GM19023 (cell line): ENCODE results near the gene ZC2HC1B.

ENCODE experiments used
- ATAC-seq: cut with Tn5 transposase; IDR thresholded peaks from one replicate; pipeline ENCODE4 v1.9.1; 2021; ENCODE audit warnings: mild to moderate bottlenecking, moderate library complexity; ENCODE audit not compliant: unreplicated experiment

ZC2HC1B gene

DNA sequence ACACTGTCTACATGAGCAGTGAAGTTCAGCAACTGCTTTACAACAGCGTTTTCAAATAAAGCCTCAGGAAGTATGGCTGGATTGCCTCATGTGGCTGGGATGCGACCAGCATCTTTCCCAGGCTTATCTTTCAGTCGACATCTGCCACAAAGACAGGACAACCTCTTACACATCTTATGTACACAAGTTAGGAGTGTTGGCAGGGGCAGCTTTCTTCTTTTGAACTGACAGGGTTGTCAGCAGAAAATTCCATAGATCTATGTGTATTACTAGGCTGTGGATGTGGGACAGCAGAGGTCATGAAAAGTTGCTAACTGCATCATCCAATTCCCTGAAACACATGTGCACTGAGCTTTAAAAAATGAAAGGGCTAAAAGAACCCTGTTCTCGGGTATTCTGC lies 95.7 kb downstream of the ZC2HC1B start:
- ATAC-seq = no peak

DNA sequence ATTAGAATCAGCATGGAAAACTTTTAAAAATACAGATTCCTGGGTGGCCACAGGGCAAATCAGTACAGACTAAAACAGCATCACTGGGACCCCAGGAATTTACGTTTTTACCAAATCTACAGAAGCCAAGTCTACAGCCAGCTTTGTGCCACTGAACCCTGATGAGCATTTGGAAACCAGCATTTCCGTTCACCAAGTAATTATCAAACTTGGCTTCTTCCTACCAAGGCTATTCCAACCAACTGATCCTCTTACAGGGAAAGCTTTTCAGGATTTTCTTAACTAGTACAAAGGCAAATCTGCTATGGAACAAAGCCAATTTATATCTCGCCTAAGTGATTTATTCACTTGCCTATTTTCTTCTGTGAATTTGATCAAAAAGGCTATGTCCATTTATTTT lies 96.8 kb downstream of the ZC2HC1B start:
- ATAC-seq = no peak

DNA sequence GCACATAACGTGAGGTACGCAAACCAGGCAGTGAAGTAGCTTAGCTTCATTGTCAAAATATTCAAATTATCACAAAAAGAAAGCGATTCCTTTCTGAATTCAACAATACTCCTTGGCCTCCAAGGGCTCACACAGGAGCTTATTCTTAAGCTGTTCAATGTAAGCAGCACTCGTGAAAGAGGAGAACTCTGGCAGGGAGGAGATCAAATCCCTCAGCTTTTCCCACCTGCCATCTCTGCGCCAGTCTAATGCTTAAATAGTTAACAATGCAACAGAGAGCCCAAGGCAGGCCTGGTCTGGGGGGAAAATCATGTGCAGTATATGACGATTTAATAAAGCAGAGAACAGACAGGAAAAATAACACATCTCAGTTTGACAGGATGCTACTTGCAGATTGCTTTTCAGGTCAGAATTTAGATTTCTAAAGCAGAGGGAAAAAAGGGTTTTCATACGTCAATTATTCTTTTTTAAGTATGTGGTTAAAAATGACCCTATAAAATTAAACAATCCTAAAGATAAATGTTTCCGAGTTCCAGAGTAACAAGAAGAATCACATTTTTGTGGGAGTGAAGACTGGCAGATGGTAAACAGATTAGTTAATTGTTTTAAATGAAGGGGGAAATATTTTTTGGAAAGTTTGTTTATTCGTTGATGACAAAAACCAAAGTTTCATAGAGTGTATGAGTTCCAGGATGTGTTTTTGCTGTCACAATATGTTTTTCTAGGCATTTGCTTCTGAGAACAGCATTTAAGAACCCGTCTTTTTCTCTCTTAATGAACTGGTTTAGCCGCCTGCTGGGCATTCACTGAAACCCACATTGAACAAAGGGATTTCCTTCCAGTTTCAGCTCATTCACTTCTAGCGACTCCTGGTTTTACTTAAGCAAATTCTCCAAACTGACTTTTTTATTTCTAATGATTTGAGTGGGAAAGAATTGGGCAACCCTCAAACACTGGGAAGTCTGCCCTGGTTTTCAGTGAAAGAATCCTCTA lies 97.9 kb downstream of the ZC2HC1B start:
- ATAC-seq = no peak

DNA sequence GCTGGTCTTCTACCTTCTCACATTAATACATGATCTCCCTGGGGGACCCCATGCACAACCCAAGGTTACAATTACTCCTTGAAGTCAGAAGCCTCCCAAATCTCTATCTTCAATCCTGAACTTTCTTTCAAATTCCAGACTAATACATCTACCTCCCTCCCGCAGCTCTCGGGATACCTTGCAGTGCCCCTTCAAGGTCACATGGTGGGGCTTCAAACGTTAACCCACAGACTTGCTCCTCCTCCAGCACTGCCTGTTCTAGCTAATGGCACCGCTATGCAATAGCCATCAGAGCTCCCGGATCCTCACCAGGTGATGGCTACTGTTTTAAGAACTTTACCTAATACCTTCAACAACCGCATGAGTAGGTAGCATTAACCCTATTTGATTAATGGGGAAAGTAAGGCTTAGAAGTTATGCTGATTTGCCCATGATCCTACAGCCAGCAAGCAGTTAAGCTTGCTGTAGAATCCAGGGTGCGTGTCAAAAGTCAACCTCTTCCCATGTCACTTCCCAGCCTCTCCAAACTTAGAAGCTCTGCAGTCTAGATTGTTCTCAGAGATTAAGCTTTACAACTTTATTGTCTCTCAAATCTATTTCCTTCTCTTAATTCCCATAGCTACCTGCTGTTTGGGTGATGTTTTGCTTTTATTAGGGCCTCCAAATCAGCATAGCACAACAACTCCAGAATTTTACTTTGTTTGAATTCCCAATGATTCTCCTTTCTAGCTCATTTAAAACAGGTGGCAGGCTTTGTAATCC lies 99.1 kb downstream of the ZC2HC1B start:
- no peak for ATAC-seq

DNA sequence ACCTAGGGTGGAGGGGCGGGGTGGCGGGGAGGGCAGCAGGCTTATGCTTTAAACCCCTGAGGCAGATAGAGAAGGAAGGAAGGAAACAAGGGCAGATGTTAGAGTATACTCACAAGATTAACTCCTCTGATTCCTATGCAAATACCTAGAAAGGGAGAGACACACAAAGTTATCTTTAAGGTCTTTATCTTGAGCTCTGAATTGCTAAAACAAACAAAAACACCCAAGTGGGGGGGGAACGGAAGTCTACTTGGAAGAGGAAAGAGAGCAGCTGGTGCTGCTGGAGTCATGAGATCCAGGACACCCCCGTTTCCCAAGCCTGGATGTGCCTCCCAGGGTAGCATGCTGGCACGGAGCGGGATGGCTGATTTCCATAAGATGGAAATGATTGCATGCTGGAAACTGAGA lies 100.4 kb downstream of the ZC2HC1B start:
- ATAC-seq = no peak

DNA sequence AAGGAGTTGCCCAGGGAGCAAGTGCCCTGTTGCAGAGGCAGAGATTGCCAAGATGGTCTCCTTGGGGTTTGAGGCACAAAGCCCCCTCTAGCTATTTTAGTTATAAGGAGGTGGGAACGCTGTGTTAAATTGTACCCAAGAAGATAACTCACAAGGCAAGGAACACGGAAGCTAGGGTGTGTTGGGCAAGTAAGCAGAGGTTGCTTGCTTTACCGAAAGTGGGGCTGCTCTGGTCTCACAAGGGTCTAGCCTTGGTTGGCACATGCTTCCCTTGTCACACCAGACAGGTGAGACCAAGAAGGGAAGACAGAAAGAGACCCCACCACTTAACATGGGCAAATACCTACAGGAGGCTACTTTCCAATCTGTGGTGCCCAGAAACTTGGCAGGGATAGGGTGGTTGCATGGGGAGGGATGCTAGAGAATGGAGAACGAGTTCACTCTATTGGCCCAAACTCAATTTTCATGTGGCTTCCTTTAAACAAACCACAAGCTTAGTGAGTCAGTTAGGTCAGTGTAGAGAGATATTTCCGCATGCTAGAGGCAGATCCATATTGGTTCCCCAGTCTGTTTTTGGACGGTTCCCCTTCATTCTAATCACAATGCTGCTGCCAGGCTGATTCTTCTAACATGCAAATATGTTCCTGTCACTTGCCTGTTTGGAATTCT lies 101.4 kb downstream of the ZC2HC1B start:
- ATAC-seq = no peak

DNA sequence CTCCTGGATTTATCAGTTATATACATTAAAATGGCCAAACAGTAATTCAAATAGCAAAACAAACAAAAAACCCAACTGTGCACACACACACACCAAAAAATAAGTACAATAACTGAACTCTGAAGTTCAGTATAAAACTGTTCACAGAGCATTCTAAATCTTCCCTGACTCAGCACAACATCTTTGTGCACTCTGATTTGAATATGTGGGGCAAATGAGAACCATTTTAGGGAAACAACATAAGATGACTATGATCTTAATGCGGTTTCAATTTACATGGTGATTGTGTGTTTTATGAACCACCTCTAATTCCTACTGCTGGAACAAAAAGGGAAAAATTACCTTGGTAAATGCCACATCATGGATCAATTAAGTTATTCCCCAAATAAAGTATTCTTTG lies 102.0 kb downstream of the ZC2HC1B start:
- no peak for ATAC-seq

DNA sequence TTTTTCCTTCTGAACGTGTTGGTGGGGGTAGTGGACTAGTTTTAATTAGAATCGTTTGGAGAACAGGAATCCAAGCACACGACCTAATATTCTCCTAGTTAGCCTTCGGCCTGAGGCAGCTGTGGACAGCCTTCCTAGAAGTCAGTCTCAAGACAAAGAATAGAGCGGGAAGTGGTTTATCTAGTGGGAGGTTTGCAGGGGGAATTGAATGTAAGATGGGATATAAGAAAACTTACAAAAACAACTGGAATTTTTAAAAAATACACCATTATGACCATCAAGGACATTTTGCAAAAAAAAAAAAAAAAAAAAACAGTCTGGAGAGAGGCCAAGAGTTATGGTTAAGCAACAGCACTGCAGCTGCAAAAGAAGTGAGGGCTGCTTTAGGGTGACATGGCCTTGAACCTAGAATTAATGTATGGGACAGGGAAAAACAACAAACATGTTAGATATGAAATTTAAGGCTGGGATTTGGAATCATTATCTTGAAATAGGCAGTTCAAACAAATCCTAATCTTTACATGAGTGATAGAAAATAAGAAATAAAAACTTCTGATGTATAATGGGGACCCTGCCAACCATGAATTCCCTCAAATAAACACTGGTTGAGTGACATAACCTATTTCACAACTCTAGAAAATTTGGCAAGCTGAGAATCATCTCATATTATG lies 103.6 kb downstream of the ZC2HC1B start:
- no peak for ATAC-seq

DNA sequence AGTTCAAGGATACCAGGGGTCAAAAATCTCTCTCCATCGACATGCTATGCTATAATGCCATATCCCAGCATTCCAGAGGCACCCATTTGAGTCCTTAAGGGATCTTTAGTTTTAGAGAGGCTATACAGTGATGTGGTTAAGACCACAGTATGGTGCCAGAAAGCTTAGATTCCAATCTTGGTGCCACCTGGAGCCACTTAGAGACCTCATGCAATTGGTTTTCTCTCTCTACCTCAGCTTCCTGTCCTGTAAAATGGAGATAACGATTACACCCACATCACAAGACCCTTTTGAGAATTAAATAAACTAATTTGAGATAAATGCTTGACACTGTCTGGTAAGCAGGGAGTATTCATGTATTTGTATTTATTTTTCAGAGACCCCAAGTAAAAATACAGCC lies 104.8 kb downstream of the ZC2HC1B start:
- no peak for ATAC-seq

DNA sequence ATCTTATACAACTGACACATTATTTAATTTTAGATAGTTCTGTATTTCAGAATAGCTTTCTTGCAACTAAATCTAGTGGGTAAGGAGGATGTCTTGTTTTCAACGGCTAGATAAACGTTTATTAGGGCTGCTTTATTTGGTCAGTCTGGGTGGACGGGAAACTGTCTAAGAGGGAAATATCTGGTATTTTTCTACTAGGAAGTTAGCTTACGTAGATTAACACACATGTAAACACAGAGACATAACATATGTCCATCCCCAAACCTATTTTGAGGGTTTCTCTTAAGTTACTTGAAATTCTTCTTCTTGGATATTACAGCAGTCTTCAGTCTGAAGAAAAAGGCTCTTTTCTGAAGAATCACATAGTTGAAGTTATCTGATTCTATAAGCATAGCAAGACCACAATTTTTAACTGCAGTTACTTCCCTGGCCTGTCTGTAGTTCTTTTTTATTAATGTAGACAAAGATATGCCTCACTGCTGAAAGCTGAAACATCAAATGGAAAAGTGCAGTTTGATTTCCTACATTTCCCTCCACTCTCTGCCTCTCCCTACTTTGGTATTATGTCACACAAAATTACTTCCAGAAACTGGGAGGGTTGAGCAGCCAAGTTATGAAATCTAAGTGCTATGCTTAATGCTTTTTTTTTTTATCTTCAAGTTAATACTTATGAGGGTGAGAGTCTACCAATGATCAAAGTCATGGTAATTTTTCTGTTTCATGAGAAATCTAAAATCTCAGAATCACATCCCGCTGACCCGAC lies 106.4 kb downstream of the ZC2HC1B start:
- no peak for ATAC-seq

DNA sequence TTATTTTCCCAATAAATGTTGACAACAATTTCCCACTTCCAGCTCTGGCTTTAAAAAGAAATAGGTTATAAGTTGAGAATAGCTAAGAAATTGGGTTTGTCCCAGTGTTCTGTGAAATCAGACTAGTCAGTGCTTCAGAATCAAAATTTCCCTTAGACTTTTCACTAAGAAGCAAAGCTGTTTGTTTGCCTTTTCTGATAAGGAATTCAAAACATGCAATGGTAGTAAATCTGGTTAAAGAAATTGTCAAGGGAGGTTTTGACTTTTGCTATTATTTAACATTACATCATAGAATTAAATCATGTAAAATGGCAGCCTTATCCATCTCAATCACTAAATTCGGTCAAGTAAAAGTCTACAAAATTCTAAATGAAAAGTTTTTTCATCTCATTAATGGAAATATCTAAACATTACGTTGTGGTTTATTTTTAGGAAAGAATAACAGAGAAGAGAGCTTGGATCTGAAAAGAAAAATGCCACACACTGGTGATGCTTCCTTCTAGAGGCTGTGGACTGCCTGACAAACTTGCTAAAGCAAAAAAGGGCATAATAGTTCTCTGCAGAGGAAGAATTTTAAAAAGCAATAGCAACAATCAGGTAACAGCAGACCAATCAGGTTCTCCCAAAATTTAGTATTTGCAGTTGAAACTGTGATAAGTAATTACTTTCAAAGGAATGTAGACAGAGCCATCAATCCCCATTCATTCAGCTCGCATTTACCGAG lies 107.4 kb downstream of the ZC2HC1B start:
- ATAC-seq = no peak

DNA sequence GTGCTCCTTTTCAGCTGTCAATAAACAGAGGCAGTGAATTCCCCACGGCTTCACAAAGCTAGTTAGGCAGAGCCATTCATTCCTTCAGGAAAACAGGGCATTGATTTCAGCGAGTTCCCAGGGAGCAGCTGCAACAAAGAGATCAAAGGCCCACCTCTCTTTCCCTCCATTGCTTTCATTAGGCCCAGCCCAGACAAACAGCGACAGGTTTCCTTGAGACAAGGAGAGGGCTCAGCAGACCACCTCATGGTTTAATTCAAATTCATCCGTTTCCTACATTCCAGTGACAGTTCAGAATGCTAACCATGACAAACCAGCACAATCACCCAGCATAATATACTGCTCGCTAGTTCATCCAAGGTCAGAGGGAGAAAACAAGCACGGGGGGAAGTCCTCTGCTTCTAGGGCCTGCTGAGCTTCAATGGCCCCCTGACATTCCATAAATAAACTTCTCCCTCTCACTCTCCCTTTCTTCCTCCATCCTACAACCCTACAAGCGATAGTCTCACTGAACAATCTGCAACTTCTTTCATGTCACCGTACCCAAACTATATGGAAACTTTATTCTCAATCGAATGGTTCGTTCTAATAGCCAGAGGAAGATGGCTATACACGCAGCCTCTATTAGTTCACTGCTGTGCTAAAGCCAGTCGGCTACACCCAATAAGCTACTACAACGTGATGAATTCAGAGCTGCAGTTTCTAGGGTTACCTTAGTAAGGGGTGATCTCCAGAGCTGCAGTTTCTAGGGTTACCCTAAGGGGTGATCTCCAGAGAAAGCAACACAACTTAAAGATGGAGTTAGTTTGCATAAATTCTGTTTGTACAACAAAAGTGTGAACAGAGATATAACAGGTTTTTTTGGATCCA lies 109.1 kb downstream of the ZC2HC1B start:
- ATAC-seq = no peak

DNA sequence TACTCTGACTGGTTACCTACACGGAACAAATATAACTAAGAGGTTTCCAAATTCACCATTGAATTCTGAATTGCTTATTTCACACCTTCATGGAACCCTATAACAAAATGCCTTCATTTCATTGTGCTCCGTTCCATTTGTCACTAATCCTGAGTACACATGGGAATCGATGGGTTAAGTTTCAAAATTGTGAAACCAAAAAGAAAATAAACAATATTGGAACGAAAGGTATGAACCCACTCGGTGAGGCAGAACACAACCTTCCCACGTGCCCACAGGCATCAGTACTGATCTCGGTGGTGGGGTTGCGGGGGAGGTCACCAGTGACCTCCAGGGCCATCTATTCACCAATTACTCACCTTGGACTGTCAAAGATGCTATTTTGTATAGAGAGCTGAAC lies 109.8 kb downstream of the ZC2HC1B start:
- no peak for ATAC-seq

DNA sequence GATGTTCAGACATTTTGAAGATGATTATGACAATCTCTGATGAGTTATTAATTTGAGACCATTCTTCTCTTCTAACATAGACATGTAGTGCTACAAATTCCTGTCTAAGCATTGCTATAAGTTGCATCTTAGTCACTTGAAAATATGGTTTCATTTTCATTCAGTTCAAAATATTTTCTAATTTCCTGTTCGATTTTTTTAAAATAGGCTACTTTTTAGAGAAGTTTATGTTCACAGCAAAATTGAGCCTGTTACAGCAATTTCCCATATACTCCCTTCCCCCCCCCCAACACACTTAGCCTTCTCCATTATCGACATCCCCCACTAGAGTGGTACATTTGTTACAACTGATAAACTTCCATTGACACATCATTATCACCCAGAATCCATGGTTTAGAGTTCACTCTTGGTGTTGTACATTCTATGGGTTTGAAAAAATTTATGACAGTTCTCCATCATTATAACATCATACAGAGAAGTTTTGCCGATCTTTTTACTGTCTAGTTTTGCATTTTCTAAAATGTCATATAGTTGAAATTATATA lies 112.6 kb downstream of the ZC2HC1B start:
- no peak for ATAC-seq

DNA sequence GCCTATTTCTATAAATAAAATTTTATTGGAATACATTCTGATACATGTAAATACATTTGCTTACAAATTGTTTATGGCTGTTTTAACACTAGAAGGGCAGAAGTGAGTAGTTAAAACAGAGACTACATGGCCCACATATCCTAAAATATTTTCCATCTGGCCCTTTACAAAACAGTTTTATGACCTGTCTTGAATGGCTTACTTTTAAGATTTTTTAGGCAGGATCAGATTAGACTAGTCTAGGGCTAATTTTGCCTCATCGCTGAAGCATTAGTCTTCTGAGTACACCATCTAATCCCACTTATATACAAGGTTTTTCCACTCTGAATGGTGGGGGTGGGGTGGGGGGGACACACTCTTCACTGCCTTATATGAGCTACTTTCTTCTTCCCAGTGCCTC lies 116.6 kb downstream of the ZC2HC1B start:
- no peak for ATAC-seq

DNA sequence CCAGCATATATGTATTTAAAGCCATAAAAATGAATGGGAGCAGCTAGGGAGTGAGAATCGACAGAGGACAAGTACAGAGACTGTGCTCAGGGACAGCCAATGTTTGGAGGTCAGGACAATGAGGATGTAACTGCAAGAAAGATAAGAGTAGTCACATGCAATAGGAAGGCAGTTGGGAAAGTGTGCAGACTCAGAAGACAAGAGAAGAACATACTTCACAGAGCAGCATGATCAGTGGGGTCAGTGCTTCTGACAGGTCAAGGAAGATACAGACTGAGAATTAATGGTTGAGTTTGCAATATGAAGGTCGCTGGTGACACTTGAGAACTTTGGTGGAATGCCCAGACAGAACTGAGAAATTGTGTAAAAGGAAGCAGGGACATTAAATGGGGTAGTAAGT lies 118.7 kb downstream of the ZC2HC1B start:
- ATAC-seq = no peak

DNA sequence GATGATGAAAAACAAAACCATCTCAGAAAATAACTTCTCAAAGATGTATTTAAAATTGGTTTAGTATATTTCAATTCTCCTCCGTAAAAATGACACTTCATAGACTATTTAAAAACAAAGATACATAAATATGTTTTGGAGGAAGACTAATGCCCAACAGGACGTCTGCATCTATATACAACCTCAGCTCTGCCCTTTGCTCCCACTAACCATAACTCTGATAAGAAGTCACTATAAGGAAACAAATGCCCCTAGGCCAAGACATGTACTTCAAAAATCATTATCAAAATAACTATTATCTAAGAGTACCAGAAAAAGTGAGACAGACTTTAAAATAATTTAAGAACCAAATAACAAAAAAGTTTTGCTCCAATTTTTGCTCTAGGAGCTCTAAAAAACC lies 120.4 kb downstream of the ZC2HC1B start:
- no peak for ATAC-seq

DNA sequence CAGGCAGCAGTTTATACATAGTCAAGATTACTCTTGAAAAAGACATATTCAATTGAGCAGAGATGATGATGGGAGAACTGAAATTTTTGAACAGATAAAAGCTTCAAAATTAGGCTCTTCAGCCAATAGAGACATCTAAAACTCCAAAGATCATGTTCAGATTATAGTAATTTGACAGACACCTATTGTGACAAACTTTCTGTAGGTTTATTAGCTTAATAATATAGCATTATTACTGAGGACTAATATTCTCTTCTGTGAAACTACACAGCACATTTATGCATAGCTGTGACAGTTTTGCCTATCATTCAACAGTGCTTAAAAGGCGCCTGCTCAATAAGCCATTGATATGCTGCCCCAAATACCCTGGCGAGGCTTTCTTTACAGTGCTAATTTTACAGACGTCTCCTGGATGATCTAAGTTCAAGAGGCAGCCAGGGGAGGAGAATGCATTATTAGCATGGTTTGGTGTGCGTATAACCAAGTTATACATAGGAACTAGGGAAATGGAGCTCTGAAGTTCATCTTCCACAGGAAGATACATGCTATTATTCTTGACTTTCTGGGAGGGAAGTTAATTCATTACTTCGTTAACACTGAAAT lies 122.3 kb downstream of the ZC2HC1B start:
- ATAC-seq = no peak
